ENCODE data around the gene FAM228B. TPM values are rescaled to one million over a fixed set of nuclear protein-coding genes. Genes with fewer than 3 reads are reported as not detected.
"Not testable (repeated sequence)": the region's sequence is repeated elsewhere in the genome, so short reads cannot be mapped to it uniquely, and the experiment has no call there.

FAM228B gene
- total RNA-seq, 3 donors from 2014 or later = 2.4 to 3.1 (median 2.9) TPM

DNA sequence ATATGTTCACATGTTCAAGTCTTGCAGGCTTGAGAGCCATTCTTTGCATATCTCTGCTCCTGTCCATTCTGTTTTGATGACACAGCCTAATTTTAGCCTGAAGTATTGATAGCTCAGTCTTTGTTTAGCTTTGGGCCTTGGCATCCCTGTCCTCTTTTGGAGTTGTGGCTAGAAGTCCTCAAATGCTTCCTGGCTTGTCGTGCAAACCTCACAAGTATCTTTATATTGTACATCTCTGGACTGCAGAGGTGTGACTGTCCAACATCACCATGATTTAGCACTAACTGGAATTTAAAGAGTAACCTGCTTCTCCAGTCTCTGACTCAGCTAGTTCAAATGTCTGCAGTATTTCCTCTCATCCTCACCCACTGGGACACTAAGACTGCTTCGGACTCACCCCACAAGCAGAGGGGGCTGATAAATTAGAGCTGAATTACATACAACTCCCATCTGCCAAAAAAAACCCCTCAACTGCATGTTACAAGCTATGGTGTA is 11.8 kb upstream of the FAM228B start:
- no peak for ATAC-seq
- H3K27me3 Mint-ChIP-seq (ENCODE audit: low read depth) = no peaks in the 10 kb centered on the region
- H3K36me3 Mint-ChIP-seq (ENCODE audit: insufficient read depth) = peaks cover 6% of the 10 kb centered on the region
- H3K4me1 Mint-ChIP-seq (ENCODE audit: low read depth) = no peaks in the 10 kb centered on the region
- no peak for DNase-seq
- peaks cover 30% of the 10 kb centered on the region for H3K9me3 Mint-ChIP-seq
- H3K4me3 Mint-ChIP-seq = no peak overlapping the region

DNA sequence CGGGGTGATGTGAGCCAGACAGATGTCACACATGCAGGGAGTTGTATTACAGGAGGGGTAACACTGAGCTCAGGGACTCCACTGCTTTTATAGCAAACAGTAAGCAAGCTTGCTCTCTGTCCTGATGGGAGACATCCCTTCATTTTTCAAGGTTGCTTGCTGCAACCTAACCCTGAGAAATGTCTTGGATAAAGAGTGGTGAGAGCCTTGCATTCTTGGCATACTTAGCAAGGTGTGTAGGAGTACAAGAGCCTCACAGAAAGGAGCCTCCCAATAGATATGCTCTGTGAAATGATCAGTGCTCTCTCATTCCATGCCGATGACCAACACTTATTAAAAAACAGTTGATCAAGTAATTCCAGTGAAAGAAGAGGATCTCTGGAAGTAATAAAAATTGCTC is 8.2 kb upstream of the FAM228B start:
- Mint-ChIP-seq H3K36me3 (ENCODE audit: insufficient read depth) (peaks cover 6% of the 10 kb centered on the region), H3K4me1 (ENCODE audit: low read depth) (no peaks in the 10 kb centered on the region), H3K9me3 (peaks cover under 1% of the 10 kb centered on the region), H3K27me3 (ENCODE audit: low read depth) (no peaks in the 10 kb centered on the region), H3K4me3 (no peak overlapping the region)
- no peak for ATAC-seq
- no peak for DNase-seq

- Mint-ChIP-seq H3K9me3 (no peaks in the 10 kb centered on the region), H3K36me3 (ENCODE audit: insufficient read depth) (peaks cover 3% of the 10 kb centered on the region), H3K4me1 (ENCODE audit: low read depth) (peaks cover 4% of the 10 kb centered on the region), H3K27me3 (ENCODE audit: low read depth) (no peaks in the 10 kb centered on the region), H3K4me3 (no peak overlapping the region)
- no peak for DNase-seq
- ATAC-seq = no peak
Measured at GRCh38 chr2:24117902-24118301, 5.4 kb upstream of the FAM228B start.

- Mint-ChIP-seq H3K27me3 (ENCODE audit: low read depth) (no peaks in the 10 kb centered on the region), H3K4me1 (ENCODE audit: low read depth) (peaks cover 11% of the 10 kb centered on the region), H3K9me3 (no peaks in the 10 kb centered on the region), H3K36me3 (ENCODE audit: insufficient read depth) (no peaks in the 10 kb centered on the region), H3K4me3 (no peak overlapping the region)
- no peak for ATAC-seq
- DNase-seq = no peak
Measured at GRCh38 chr2:24121066-24121465, 2.2 kb upstream of the FAM228B start.

- H3K27me3 Mint-ChIP-seq (ENCODE audit: low read depth) = no peaks in the 10 kb centered on the region
- H3K9me3 Mint-ChIP-seq = no peaks in the 10 kb centered on the region
- DNase-seq = no peak
- H3K4me3 Mint-ChIP-seq = no peak overlapping the region
- H3K4me1 Mint-ChIP-seq (ENCODE audit: low read depth) = peaks cover 11% of the 10 kb centered on the region
- no peaks in the 10 kb centered on the region for H3K36me3 Mint-ChIP-seq (ENCODE audit: insufficient read depth)
- no peak for ATAC-seq
Measured at GRCh38 chr2:24121469-24121868, 1.8 kb upstream of the FAM228B start.

- no peaks in the 10 kb centered on the region for H3K36me3 Mint-ChIP-seq (ENCODE audit: insufficient read depth)
- H3K9me3 Mint-ChIP-seq = no peaks in the 10 kb centered on the region
- DNase-seq = no peak
- no peaks in the 10 kb centered on the region for H3K27me3 Mint-ChIP-seq (ENCODE audit: low read depth)
- no peak for ATAC-seq
- H3K4me3 Mint-ChIP-seq = peak overlapping the region; percentile 82
- peaks cover 11% of the 10 kb centered on the region for H3K4me1 Mint-ChIP-seq (ENCODE audit: low read depth)
Measured at GRCh38 chr2:24122366-24123194, 689 bp upstream of the FAM228B start.

GRCh38 chr2:24123922-24124580 is 782 bp downstream of the FAM228B start:
- H3K36me3 Mint-ChIP-seq (ENCODE audit: insufficient read depth) = no peaks in the 10 kb centered on the region
- peak overlapping the region; percentile 71 for H3K4me3 Mint-ChIP-seq
- DNase-seq = no peak
- peaks cover 11% of the 10 kb centered on the region for H3K4me1 Mint-ChIP-seq (ENCODE audit: low read depth)
- no peaks in the 10 kb centered on the region for H3K9me3 Mint-ChIP-seq
- ATAC-seq = no peak
- no peaks in the 10 kb centered on the region for H3K27me3 Mint-ChIP-seq (ENCODE audit: low read depth)

GRCh38 chr2:24125956-24126355 is 2.7 kb downstream of the FAM228B start:
- Mint-ChIP-seq H3K27me3 (ENCODE audit: low read depth) (no peaks in the 10 kb centered on the region), H3K4me1 (ENCODE audit: low read depth) (peaks cover 11% of the 10 kb centered on the region), H3K36me3 (ENCODE audit: insufficient read depth) (no peaks in the 10 kb centered on the region), H3K9me3 (no peaks in the 10 kb centered on the region), H3K4me3 (no peak overlapping the region)
- no peak for ATAC-seq
- DNase-seq = no peak

- Mint-ChIP-seq H3K4me3 (no peak overlapping the region), H3K27me3 (ENCODE audit: low read depth) (no peaks in the 10 kb centered on the region), H3K4me1 (ENCODE audit: low read depth) (no peaks in the 10 kb centered on the region), H3K36me3 (ENCODE audit: insufficient read depth) (peaks cover 4% of the 10 kb centered on the region), H3K9me3 (peaks cover 9% of the 10 kb centered on the region)
- DNase-seq = no peak
- ATAC-seq = no peak
Measured at GRCh38 chr2:24132543-24132942, 9.3 kb downstream of the FAM228B start.

- H3K27me3 Mint-ChIP-seq (ENCODE audit: low read depth); H3K36me3 Mint-ChIP-seq (ENCODE audit: insufficient read depth); H3K9me3 Mint-ChIP-seq; H3K4me1 Mint-ChIP-seq (ENCODE audit: low read depth); ATAC-seq; H3K4me3 Mint-ChIP-seq; DNase-seq: not testable (repeated sequence)
Measured at GRCh38 chr2:24140305-24140704, 17.0 kb downstream of the FAM228B start.

GRCh38 chr2:24147364-24147763 is 24.1 kb downstream of the FAM228B start:
- H3K4me1 Mint-ChIP-seq (ENCODE audit: low read depth) = no peaks in the 10 kb centered on the region
- DNase-seq (no peak), ATAC-seq (no peak)
- peaks cover 23% of the 10 kb centered on the region for H3K9me3 Mint-ChIP-seq
- H3K27me3 Mint-ChIP-seq (ENCODE audit: low read depth) = no peaks in the 10 kb centered on the region
- no peak overlapping the region for H3K4me3 Mint-ChIP-seq
- H3K36me3 Mint-ChIP-seq (ENCODE audit: insufficient read depth) = peaks cover 25% of the 10 kb centered on the region

- Mint-ChIP-seq H3K27me3 (ENCODE audit: low read depth) (no peaks in the 10 kb centered on the region), H3K36me3 (ENCODE audit: insufficient read depth) (peaks cover 26% of the 10 kb centered on the region), H3K9me3 (peaks cover 13% of the 10 kb centered on the region), H3K4me3 (no peak overlapping the region), H3K4me1 (ENCODE audit: low read depth) (no peaks in the 10 kb centered on the region)
- ATAC-seq (no peak), DNase-seq (no peak)
Measured at GRCh38 chr2:24152413-24153197, 29.3 kb downstream of the FAM228B start.

- ATAC-seq = no peak
- Mint-ChIP-seq H3K27me3 (ENCODE audit: low read depth) (no peaks in the 10 kb centered on the region), H3K9me3 (peaks cover 6% of the 10 kb centered on the region), H3K36me3 (ENCODE audit: insufficient read depth) (peaks cover 28% of the 10 kb centered on the region), H3K4me3 (no peak overlapping the region), H3K4me1 (ENCODE audit: low read depth) (no peaks in the 10 kb centered on the region)
- DNase-seq = no peak
Measured at GRCh38 chr2:24153478-24153877, 30.2 kb downstream of the FAM228B start.

GRCh38 chr2:24158131-24158530 is 34.9 kb downstream of the FAM228B start:
- DNase-seq (no peak), ATAC-seq (no peak)
- no peaks in the 10 kb centered on the region for H3K4me1 Mint-ChIP-seq (ENCODE audit: low read depth)
- no peaks in the 10 kb centered on the region for H3K27me3 Mint-ChIP-seq (ENCODE audit: low read depth)
- peaks cover 22% of the 10 kb centered on the region for H3K36me3 Mint-ChIP-seq (ENCODE audit: insufficient read depth)
- no peak overlapping the region for H3K4me3 Mint-ChIP-seq
- no peaks in the 10 kb centered on the region for H3K9me3 Mint-ChIP-seq
